OCI-LY7 (cell line): ENCODE measurements around the gene ARF3. TPM values are rescaled to one million over a fixed set of nuclear protein-coding genes. Genes with fewer than 3 reads are reported as not detected.
A peak's percentile ranks its signal among the peaks of the same experiment; 100 is the strongest.

Experiments used
- BruUV-seq: library from RNA; stranded (reverse); fragments of 400-500 nt; replicated peaks from 2 replicates; lab custom pipeline; 2021; lab: Mats Ljungman, UMichigan
- CTCF ChIA-PET: fragments of 300-600 bp; sonication (Branson Sonifier 250); formaldehyde crosslinking; loops from one replicate; lab custom pipeline; 2022; ENCODE audit warnings: antibody characterized with exemption; ENCODE audit not compliant: unreplicated experiment; lab: Charles Lee
- POLR2A ChIA-PET: fragments of 300-600 bp; sonication (Branson Sonifier 250); formaldehyde crosslinking; loops from one replicate; lab custom pipeline; 2022; ENCODE audit warnings: antibody characterized with exemption; lab: Charles Lee
- DNase-seq: peaks from one replicate; pipeline ENCODE4 v3.0.0-alpha.2; 2015; ENCODE audit warnings: low spot score
- H2AFZ ChIP-seq: fragments of 200-600 bp; sonication (generic), shearing (Covaris generic); 2 replicates; pipeline ENCODE4 v1.6.1; 2014; ENCODE audit warnings: mild to moderate bottlenecking, antibody characterized with exemption, low read length, moderate library complexity
- H3K27ac ChIP-seq: fragments of 200-600 bp; sonication (generic); 2 replicates; pipeline ENCODE4 v1.5.1; 2014; ENCODE audit warnings: mixed run types, low read depth, mild to moderate bottlenecking, moderate library complexity, low read length, inconsistent platforms; ENCODE audit not compliant: poor library complexity, severe bottlenecking
- H3K36me3 ChIP-seq: fragments of 200-600 bp; sonication (generic); 2 replicates; pipeline ENCODE4 v1.6.1; 2014; ENCODE audit warnings: mild to moderate bottlenecking, antibody characterized with exemption, low read length, moderate library complexity, mixed read lengths; ENCODE audit not compliant: insufficient read depth
- H3K4me1 ChIP-seq: fragments of 200-600 bp; sonication (generic); 2 replicates; pipeline ENCODE4 v1.5.1; 2014; ENCODE audit warnings: mild to moderate bottlenecking, low read length; ENCODE audit not compliant: insufficient read depth, poor library complexity, severe bottlenecking
- H3K4me2 ChIP-seq: fragments of 200-600 bp; sonication (generic); 2 replicates; pipeline ENCODE4 v1.6.1; 2014; ENCODE audit warnings: mild to moderate bottlenecking, low read length
- H3K4me3 ChIP-seq: fragments of 200-600 bp; sonication (generic); 2 replicates; pipeline ENCODE4 v1.5.1; 2014; ENCODE audit warnings: mild to moderate bottlenecking, low read depth, low read length; ENCODE audit not compliant: poor library complexity, severe bottlenecking
- H3K79me2 ChIP-seq: fragments of 200-600 bp; sonication (generic); 2 replicates; pipeline ENCODE4 v1.6.1; 2016; ENCODE audit warnings: low read depth, mild to moderate bottlenecking, low read length, moderate library complexity, mixed read lengths; ENCODE audit not compliant: insufficient read depth
- H3K9me2 ChIP-seq: fragments of 200-600 bp; sonication (generic); 2 replicates; pipeline ENCODE4 v1.6.1; 2016; ENCODE audit warnings: mild to moderate bottlenecking, low read length, mixed read lengths; ENCODE audit not compliant: insufficient read depth
- H3K9me3 ChIP-seq: fragments of 200-600 bp; sonication (generic); 2 replicates; pipeline ENCODE4 v1.6.1; 2014; ENCODE audit warnings: mild to moderate bottlenecking, mixed run types, low read length, mixed read lengths
- H4K20me1 ChIP-seq: fragments of 200-600 bp; sonication (generic); 2 replicates; pipeline ENCODE4 v1.6.1; 2014; ENCODE audit warnings: mild to moderate bottlenecking, antibody characterized with exemption, low read length, moderate library complexity, mixed read lengths; ENCODE audit not compliant: insufficient read depth
- EZH2phosphoT487 ChIP-seq: fragments of 200-600 bp; sonication (generic); IDR thresholded peaks from 2 replicates; pipeline ENCODE4 v1.6.1; 2018; ENCODE audit warnings: low read depth, borderline replicate concordance, mild to moderate bottlenecking, mixed run types, antibody characterized with exemption, low read length, moderate library complexity, mixed read lengths
- intact Hi-C: fragments of 100-400 bp; cut with micrococcal nuclease; formaldehyde crosslinking; loops from one replicate; pipeline ENCODE4 v1.10.0; 2022; ENCODE audit not compliant: unreplicated experiment
- total RNA-seq, 2 experiments: library from RNA; depleted of rRNA in 1 of 2; stranded (reverse); fragments of >200 nt in 1 of 2; shearing (Covaris generic) in 1 of 2; gene quantifications; 2 replicates each; pipeline ENCODE4 v1.2.3, GENCODE V29; 2014 to 2022
- TF ChIP-seq, protein P1 (sequence below): fragments of 200-600 bp; sonication (generic); conservative IDR thresholded peaks from 2 replicates; pipeline ENCODE4 v1.5.1; 2014; ENCODE audit warnings: mild to moderate bottlenecking, antibody characterized with exemption, low read length, moderate library complexity, mixed read lengths

The ARF3 gene
- total RNA-seq, 2 experiments from 2014 or later: 41.2 to 133 TPM

GRCh38 chr12:48954841-48955501 is 2.3 kb downstream of the ARF3 start:
- no peak for TF ChIP-seq EZH2phosphoT487
- TF ChIP-seq, protein P1, sequence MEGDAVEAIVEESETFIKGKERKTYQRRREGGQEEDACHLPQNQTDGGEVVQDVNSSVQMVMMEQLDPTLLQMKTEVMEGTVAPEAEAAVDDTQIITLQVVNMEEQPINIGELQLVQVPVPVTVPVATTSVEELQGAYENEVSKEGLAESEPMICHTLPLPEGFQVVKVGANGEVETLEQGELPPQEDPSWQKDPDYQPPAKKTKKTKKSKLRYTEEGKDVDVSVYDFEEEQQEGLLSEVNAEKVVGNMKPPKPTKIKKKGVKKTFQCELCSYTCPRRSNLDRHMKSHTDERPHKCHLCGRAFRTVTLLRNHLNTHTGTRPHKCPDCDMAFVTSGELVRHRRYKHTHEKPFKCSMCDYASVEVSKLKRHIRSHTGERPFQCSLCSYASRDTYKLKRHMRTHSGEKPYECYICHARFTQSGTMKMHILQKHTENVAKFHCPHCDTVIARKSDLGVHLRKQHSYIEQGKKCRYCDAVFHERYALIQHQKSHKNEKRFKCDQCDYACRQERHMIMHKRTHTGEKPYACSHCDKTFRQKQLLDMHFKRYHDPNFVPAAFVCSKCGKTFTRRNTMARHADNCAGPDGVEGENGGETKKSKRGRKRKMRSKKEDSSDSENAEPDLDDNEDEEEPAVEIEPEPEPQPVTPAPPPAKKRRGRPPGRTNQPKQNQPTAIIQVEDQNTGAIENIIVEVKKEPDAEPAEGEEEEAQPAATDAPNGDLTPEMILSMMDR: no peak
- peaks cover 6% of the 10 kb centered on the region; the same call in 1 of the 2 replicates for H4K20me1 ChIP-seq
- H3K9me2 ChIP-seq: no peaks in the 10 kb centered on the region
- peaks cover 31% of the 10 kb centered on the region for H3K4me1 ChIP-seq
- no peak overlapping the region for H2AFZ ChIP-seq
- no peak overlapping the region for H3K27ac ChIP-seq
- BruUV-seq: no TSS peak
- H3K36me3 ChIP-seq: peaks cover 38% of the 10 kb centered on the region
- CTCF ChIA-PET: no interaction called here
- peak overlapping the region; percentile 75 for H3K4me3 ChIP-seq
- H3K79me2 ChIP-seq: peaks cover 40% of the 10 kb centered on the region
- POLR2A ChIA-PET: interaction anchor here (0.5 to 0.6 kb wide), 2 partner anchors 89 to 168 kb away, joined by 3 to 4 read pairs; partner anchors contain the start of gene RND1
- H3K4me2 ChIP-seq: peak overlapping the region; percentile 75
- no peaks in the 10 kb centered on the region for H3K9me3 ChIP-seq
- DNase-seq: no peak
- intact Hi-C loops: no loop called here

DNA sequence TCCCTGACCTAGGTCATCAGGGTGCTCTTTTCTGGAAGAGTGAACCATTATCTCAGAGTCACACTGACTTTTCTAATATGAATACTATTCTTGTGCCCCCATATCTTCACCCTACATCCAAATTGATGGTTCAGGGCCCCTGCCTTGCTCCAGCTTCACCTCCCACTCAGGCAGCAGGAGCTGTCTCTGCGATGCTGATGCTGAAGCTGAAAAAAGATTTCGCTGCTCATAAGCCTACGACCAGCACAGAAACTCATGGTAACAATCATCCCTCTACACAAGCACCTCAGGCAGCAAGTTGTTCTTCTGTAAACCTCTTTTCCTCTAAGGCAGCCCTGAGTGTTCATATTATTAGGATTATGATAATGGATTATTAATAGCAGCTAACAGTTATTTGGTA is 3.2 kb downstream of the ARF3 start:
- peaks cover 40% of the 10 kb centered on the region for H3K79me2 ChIP-seq
- no peak overlapping the region for H3K4me3 ChIP-seq
- H3K4me1 ChIP-seq: peaks cover 31% of the 10 kb centered on the region
- peaks cover 38% of the 10 kb centered on the region for H3K36me3 ChIP-seq
- no peaks in the 10 kb centered on the region for H3K9me3 ChIP-seq
- no peak overlapping the region for H2AFZ ChIP-seq
- intact Hi-C loops: no loop called here
- H3K4me2 ChIP-seq: no peak overlapping the region
- no peak overlapping the region for H3K27ac ChIP-seq
- CTCF ChIA-PET: no interaction called here
- no peak for TF ChIP-seq EZH2phosphoT487
- TF ChIP-seq, protein P1: no peak
- H4K20me1 ChIP-seq: peaks cover 6% of the 10 kb centered on the region; the same call in 1 of the 2 replicates
- H3K9me2 ChIP-seq: no peaks in the 10 kb centered on the region
- no peak for DNase-seq
- BruUV-seq: no TSS peak
- POLR2A ChIA-PET: no interaction called here

GRCh38 chr12:48952691-48953090 is 4.6 kb downstream of the ARF3 start:
- H3K4me1 ChIP-seq: peaks cover 22% of the 10 kb centered on the region
- no TSS peak for BruUV-seq
- peaks cover 43% of the 10 kb centered on the region for H3K36me3 ChIP-seq
- DNase-seq: no peak
- H4K20me1 ChIP-seq: peaks cover 6% of the 10 kb centered on the region; the same call in 1 of the 2 replicates
- H3K4me2 ChIP-seq: no peak overlapping the region
- no peak overlapping the region for H3K4me3 ChIP-seq
- H3K9me2 ChIP-seq: no peaks in the 10 kb centered on the region
- TF ChIP-seq, protein P1: no peak
- TF ChIP-seq EZH2phosphoT487: no peak
- H3K27ac ChIP-seq: no peak overlapping the region
- H3K79me2 ChIP-seq: peaks cover 42% of the 10 kb centered on the region
- H3K9me3 ChIP-seq: no peaks in the 10 kb centered on the region
- H2AFZ ChIP-seq: no peak overlapping the region
- ChIA-PET CTCF (interaction anchor here (0.6 kb wide), 1 partner anchor 561 kb away, joined by 3 read pairs; no protein-coding TSS in a partner anchor), POLR2A (interaction anchor here (0.5 to 1.2 kb wide), 5 partner anchors 11 to 452 kb away, joined by 3 to 8 read pairs (median 3); partner anchors contain the start of gene RND1)
- intact Hi-C loops: no loop called here
